HepG2 (cell line): ENCODE data around the gene FOCAD. TPM values are rescaled to one million over a fixed set of nuclear protein-coding genes. Genes with fewer than 3 reads are reported as not detected.

Experiments used
- ARHGAP35 ChIP-seq: sonication (generic); formaldehyde crosslinking; IDR thresholded peaks from 2 replicates; pipeline ENCODE4 v1.9.0; 2022; ENCODE audit warnings: mild to moderate bottlenecking, inconsistent platforms, moderate library complexity, missing genetic modification reagents, borderline replicate concordance
- ELF1 ChIP-seq: sonication (generic); formaldehyde crosslinking; IDR thresholded peaks from 2 replicates; pipeline ENCODE4 v1.4.0; 2020; ENCODE audit warnings: missing genetic modification reagents
- HMG20A ChIP-seq: IDR thresholded peaks from 2 replicates; pipeline ENCODE4 v1.6.1; 2016; ENCODE audit warnings: borderline replicate concordance
- NFIB ChIP-seq: sonication (generic); formaldehyde crosslinking; IDR thresholded peaks from 2 replicates; pipeline ENCODE4 v1.9.0; 2021; ENCODE audit warnings: missing genetic modification reagents, mild to moderate bottlenecking, borderline replicate concordance
- POGK ChIP-seq: sonication (generic); formaldehyde crosslinking; conservative IDR thresholded peaks from 2 replicates; pipeline ENCODE4 v1.8.0; 2022; ENCODE audit warnings: mild to moderate bottlenecking, moderate library complexity, missing genetic modification reagents
- POLR2A ChIP-seq, 2 experiments: IDR thresholded peaks; 2 replicates each; pipeline ENCODE4 v1.6.1; 2011; ENCODE audit warnings: low read depth in 2 of 2, low read length in 2 of 2, mild to moderate bottlenecking in 1 of 2, moderate library complexity in 1 of 2; ENCODE audit not compliant: insufficient read depth in 1 of 2
- SMC3 ChIP-seq: IDR thresholded peaks from 2 replicates; pipeline ENCODE4 v1.6.1; 2011; ENCODE audit warnings: low read length, improper control_type of control experiment
- STAT5B ChIP-seq: sonication (generic); formaldehyde crosslinking; IDR thresholded peaks from 2 replicates; pipeline ENCODE4 v1.4.0; 2020; ENCODE audit warnings: missing genetic modification reagents
- TBX3 ChIP-seq: fragments of 450-650 bp; IDR thresholded peaks from 2 replicates; pipeline ENCODE4 v1.6.1; 2017; ENCODE audit warnings: antibody characterized with exemption, mild to moderate bottlenecking, inconsistent platforms, borderline replicate concordance
- USF2 ChIP-seq, 2 experiments: sonication (generic) in 1 of 2; formaldehyde crosslinking in 1 of 2; IDR thresholded peaks; 2 replicates each; pipeline versions ENCODE4 v1.5.1 to v1.6.1; 2011 to 2020; ENCODE audit warnings: borderline replicate concordance in 1 of 2, low read depth in 1 of 2, low read length in 1 of 2, mild to moderate bottlenecking in 1 of 2, missing genetic modification reagents in 1 of 2, moderate library complexity in 1 of 2
- ZBED4 ChIP-seq: sonication (generic); formaldehyde crosslinking; IDR thresholded peaks from 2 replicates; pipeline ENCODE4 v1.4.0; 2020; ENCODE audit warnings: missing genetic modification reagents, borderline replicate concordance
- ZNF253 ChIP-seq: sonication (generic); formaldehyde crosslinking; IDR thresholded peaks from 2 replicates; pipeline ENCODE4 v1.8.0; 2022; ENCODE audit warnings: mild to moderate bottlenecking, missing genetic modification reagents, borderline replicate concordance
- ZNF264 ChIP-seq: sonication (generic); formaldehyde crosslinking; IDR thresholded peaks from 2 replicates; pipeline ENCODE4 v1.4.0; 2020; ENCODE audit warnings: missing genetic modification reagents
- ZNF382 ChIP-seq: sonication (generic); formaldehyde crosslinking; IDR thresholded peaks from 2 replicates; pipeline ENCODE4 v1.5.0; 2020; ENCODE audit warnings: missing genetic modification reagents, mild to moderate bottlenecking, borderline replicate concordance
- ZNF569 ChIP-seq: sonication (generic); formaldehyde crosslinking; IDR thresholded peaks from 2 replicates; pipeline ENCODE4 v1.5.0; 2020; ENCODE audit warnings: mild to moderate bottlenecking, missing genetic modification reagents, moderate library complexity, borderline replicate concordance
- ZNF691 ChIP-seq: sonication (generic); formaldehyde crosslinking; IDR thresholded peaks from 2 replicates; pipeline ENCODE4 v1.4.0; 2020; ENCODE audit warnings: missing genetic modification reagents, low read depth, mild to moderate bottlenecking, borderline replicate concordance
- ZNF746 ChIP-seq: sonication (generic); formaldehyde crosslinking; IDR thresholded peaks from 2 replicates; pipeline ENCODE4 v1.8.0; 2022; ENCODE audit warnings: mild to moderate bottlenecking, missing genetic modification reagents
- ZNF773 ChIP-seq: sonication (generic); formaldehyde crosslinking; IDR thresholded peaks from 2 replicates; pipeline ENCODE4 v1.4.0; 2020; ENCODE audit warnings: missing genetic modification reagents, borderline replicate concordance
- ZNF883 ChIP-seq: sonication (generic); formaldehyde crosslinking; IDR thresholded peaks from 2 replicates; pipeline ENCODE4 v1.5.1; 2020; ENCODE audit warnings: mild to moderate bottlenecking, missing genetic modification reagents; ENCODE audit errors: not compliant biosample characterization
- polyA plus RNA-seq, 8 experiments: library from polyadenylated mRNA; depleted of rRNA in 3 of 8; stranded (reverse) in 7 of 8; unstranded in 1 of 8; fragments of >200 nt; fragmentation: Illumina TruSeq in 4 of 8; extraction: Trizol in 4 of 8; gene quantifications; 2 replicates each; pipeline versions ENCODE4 v1.2.1 to v1.2.3, GENCODE V29; 2011 to 2016; ENCODE audit warnings: low read depth in 4 of 8, missing spikeins in 1 of 8, mixed read lengths in 1 of 8; ENCODE audit not compliant: insufficient read depth in 1 of 8
- total RNA-seq, 5 experiments: library from RNA; depleted of rRNA; stranded (reverse); fragments of >200 nt; fragmentation: Illumina TruSeq; extraction: Trizol; gene quantifications; 2 replicates each; pipeline ENCODE4 v1.2.3, GENCODE V29; 2016; ENCODE audit warnings: low read depth in 1 of 5

FOCAD gene
- total and polyA plus RNA-seq, 2 of the 13 experiments (the other 11 are each of a cell fraction or from before 2014, with no cell fraction given): 18.0 to 31.1 TPM

- no peak for TF ChIP-seq ZNF382
- TF ChIP-seq POGK (CRISPR knock-in tag): no peak
- TF ChIP-seq ZNF264 (CRISPR knock-in tag): peak; percentile 63; the same call in 1 of the 2 replicates
- TF ChIP-seq ZNF883 (CRISPR knock-in tag): no peak
- TF ChIP-seq ZNF691 (CRISPR knock-in tag): no peak
- no peak for TF ChIP-seq STAT5B (CRISPR knock-in tag)
- TF ChIP-seq POLR2A (IDR thresholded peaks at IDR 0.05; ENCODE audit: insufficient read depth in 1 of 2, low read depth in 2 of 2, low read length in 2 of 2): no peak
- peak; percentile 44; the same call in 1 of the 2 replicates for TF ChIP-seq ELF1 (CRISPR knock-in tag)
- no peak for TF ChIP-seq ZNF773
- no peak for TF ChIP-seq USF2 (IDR thresholded peaks at IDR 0.05; ENCODE audit: low read depth, low read length)
- no peak for TF ChIP-seq USF2 (CRISPR knock-in tag; IDR thresholded peaks at IDR 0.05; ENCODE audit: borderline replicate concordance)
- TF ChIP-seq TBX3: no peak
- no peak for TF ChIP-seq ARHGAP35 (CRISPR knock-in tag)
- no peak for TF ChIP-seq ZBED4 (CRISPR knock-in tag)
- TF ChIP-seq ZNF569 (CRISPR knock-in tag): no peak
- TF ChIP-seq NFIB (CRISPR knock-in tag): no peak
- TF ChIP-seq ZNF746 (CRISPR knock-in tag): no peak
- TF ChIP-seq ZNF253 (CRISPR knock-in tag): no peak
- TF ChIP-seq HMG20A: peak; percentile 97
- TF ChIP-seq SMC3: peak; percentile 22; the same call in 1 of the 2 replicates
These were observed 151.6 kb downstream of the FOCAD start (continued) for GRCh38 chr9:20835377-20836286.
